NB4 (cell line): ENCODE data around the gene DDX53.

ENCODE experiments used
- CTCF ChIP-seq: IDR thresholded peaks from one replicate; pipeline ENCODE4 v1.5.1; 2012; ENCODE audit warnings: low read depth, low read length
- MAX ChIP-seq: IDR thresholded peaks from 2 replicates; pipeline ENCODE4 v1.6.1; 2011; ENCODE audit warnings: low read depth, low read length
- MYC ChIP-seq: IDR thresholded peaks from 2 replicates; pipeline ENCODE4 v1.6.1; 2011; ENCODE audit warnings: low read depth, low read length
- POLR2A ChIP-seq: IDR thresholded peaks from 2 replicates; pipeline ENCODE4 v1.6.1; 2011; ENCODE audit warnings: mild to moderate bottlenecking; ENCODE audit not compliant: insufficient read length; ENCODE audit errors: extremely low read depth

- TF ChIP-seq POLR2A (no peak), CTCF (no peak), MAX (no peak), MYC (no peak)
Observed at GRCh38 chrX:22969411-22969810, 30.3 kb upstream of the DDX53 start.
